Fibroblast of mammary gland (primary cell): Measurements from ENCODE around the gene VEGFA.

ENCODE experiments used
- DNase-seq: peaks from one replicate; pipeline ENCODE4 v3.0.0-alpha.2; 2010; ENCODE audit warnings: low read depth
- H3K4me3 ChIP-seq: 2 replicates; pipeline ENCODE4 v1.5.1; 2011; ENCODE audit warnings: low read depth, mild to moderate bottlenecking, low read length, moderate library complexity; ENCODE audit not compliant: control insufficient read depth
- TF ChIP-seq, protein P1 (sequence below): conservative IDR thresholded peaks from 2 replicates; pipeline ENCODE4 v1.5.1; 2011; ENCODE audit warnings: low read depth, low read length, inconsistent platforms; ENCODE audit not compliant: control insufficient read depth, insufficient read depth

The VEGFA gene

GRCh38 chr6:43771858-43772680 lies 2.1 kb downstream of the VEGFA start:
- TF ChIP-seq, protein P1, sequence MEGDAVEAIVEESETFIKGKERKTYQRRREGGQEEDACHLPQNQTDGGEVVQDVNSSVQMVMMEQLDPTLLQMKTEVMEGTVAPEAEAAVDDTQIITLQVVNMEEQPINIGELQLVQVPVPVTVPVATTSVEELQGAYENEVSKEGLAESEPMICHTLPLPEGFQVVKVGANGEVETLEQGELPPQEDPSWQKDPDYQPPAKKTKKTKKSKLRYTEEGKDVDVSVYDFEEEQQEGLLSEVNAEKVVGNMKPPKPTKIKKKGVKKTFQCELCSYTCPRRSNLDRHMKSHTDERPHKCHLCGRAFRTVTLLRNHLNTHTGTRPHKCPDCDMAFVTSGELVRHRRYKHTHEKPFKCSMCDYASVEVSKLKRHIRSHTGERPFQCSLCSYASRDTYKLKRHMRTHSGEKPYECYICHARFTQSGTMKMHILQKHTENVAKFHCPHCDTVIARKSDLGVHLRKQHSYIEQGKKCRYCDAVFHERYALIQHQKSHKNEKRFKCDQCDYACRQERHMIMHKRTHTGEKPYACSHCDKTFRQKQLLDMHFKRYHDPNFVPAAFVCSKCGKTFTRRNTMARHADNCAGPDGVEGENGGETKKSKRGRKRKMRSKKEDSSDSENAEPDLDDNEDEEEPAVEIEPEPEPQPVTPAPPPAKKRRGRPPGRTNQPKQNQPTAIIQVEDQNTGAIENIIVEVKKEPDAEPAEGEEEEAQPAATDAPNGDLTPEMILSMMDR, result no peak
- DNase-seq, result no peak
- peak overlapping the region; percentile 94 for H3K4me3 ChIP-seq

DNA sequence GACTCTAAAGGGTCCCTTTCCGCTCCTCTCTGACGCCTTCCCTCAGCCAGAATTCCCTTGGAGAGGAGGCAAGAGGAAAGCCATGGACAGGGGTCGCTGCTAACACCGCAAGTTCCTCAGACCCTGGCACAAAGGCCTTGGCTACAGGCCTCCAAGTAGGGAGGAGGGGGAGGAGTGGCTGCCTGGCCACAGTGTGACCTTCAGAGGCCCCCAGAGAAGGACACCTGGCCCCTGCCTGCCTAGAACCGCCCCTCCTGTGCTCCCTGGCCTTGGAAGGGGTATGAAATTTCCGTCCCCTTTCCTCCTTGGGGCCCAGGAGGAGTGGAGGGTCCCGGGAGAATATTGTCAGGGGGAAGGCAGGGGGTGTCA lies 2.7 kb downstream of the VEGFA start:
- TF ChIP-seq, protein P1, result peak; percentile 9
- DNase-seq, result no peak
- peak overlapping the region; percentile 94 for H3K4me3 ChIP-seq

GRCh38 chr6:43773050-43773979 lies 3.3 kb downstream of the VEGFA start:
- DNase-seq, result peak; percentile 63
- peak overlapping the region; percentile 94 for H3K4me3 ChIP-seq
- TF ChIP-seq, protein P1, result peak; percentile 81

DNA sequence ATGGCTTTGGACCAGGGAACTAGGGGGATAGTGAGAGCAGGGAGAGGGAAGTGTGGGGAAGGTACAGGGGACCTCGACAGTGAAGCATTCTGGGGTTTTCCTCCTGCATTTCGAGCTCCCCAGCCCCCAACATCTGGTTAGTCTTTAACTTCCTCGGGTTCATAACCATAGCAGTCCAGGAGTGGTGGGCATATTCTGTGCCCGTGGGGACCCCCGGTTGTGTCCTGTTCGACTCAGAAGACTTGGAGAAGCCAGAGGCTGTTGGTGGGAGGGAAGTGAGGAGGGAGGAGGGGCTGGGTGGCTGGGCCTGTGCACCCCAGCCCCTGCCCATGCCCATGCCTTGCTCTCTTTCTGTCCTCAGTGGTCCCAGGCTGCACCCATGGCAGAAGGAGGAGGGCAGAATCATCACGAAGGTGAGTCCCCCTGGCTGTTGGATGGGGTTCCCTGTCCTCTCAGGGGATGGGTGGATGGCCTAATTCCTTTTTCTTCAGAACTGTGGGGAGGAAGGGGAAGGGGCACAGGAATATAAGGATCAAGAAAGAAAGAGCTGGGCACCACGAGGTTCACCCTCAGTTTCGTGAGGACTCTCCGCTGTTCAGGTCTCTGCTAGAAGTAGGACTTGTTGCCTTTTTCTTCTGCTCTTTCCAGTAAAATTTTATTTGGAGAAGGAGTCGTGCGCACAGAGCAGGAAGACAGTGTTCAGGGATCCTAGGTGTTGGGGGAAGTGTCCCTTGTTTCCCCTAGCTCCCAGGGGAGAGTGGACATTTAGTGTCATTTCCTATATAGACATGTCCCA lies 4.2 kb downstream of the VEGFA start:
- no peak for DNase-seq
- peak overlapping the region; percentile 94 for H3K4me3 ChIP-seq
- TF ChIP-seq, protein P1, result no peak

GRCh38 chr6:43774776-43775534 lies 4.9 kb downstream of the VEGFA start:
- peak overlapping the region; percentile 21 for H3K4me3 ChIP-seq
- TF ChIP-seq, protein P1, result peak; percentile 83
- peak; percentile 73 for DNase-seq

DNA sequence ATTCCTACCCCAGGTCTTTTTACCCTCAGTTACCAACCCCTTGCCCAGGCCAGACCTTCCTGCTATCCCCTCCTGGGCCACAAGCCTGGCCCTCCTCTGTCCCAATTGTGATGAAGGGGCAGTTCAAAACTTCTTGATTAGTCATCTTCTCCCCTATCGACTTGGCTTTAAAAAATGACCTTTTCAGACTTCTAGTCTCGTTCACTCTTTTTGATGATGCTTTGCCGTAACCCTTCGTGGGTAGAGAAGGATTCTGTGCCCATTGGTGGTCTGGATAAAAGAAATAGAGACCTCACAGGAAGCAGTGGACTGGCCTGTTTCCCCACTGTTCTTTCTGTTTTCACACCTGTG lies 5.5 kb downstream of the VEGFA start:
- TF ChIP-seq, protein P1, result no peak
- no peak overlapping the region for H3K4me3 ChIP-seq
- DNase-seq, result no peak
